ENCODE data around the gene CEP85L.

CEP85L gene

GRCh38 chr6:118530942-118531341 lies 120.4 kb downstream of the CEP85L start:
- no peak for DNase-seq

- no peak for DNase-seq
These were observed 121.6 kb downstream of the CEP85L start for GRCh38 chr6:118529756-118530155.

DNA sequence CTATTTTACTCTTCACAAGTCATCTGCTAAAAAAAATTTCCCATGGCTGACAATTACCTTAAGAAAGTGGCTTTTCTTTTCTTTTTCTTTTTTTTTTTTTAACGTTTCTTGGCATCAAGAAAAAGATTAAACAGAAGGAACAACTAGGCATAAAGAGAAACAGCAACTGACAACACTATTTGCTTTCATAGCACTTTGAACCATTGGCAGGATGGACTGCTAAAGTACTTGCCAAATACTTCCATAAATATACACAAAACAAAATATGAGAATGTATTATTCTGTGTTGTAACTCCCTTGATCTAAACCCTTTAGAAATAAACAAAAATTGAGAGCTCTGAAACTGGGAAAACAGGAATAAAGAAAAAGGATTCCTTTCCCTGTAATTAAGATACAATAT lies 123.3 kb downstream of the CEP85L start:
- DNase-seq: no peak

- DNase-seq: no peak
These were observed 125.2 kb downstream of the CEP85L start for GRCh38 chr6:118525913-118526780.

- no peak for DNase-seq
These were observed 126.7 kb downstream of the CEP85L start for GRCh38 chr6:118524686-118525085.

- no peak for DNase-seq
These were observed 128.2 kb downstream of the CEP85L start for GRCh38 chr6:118523216-118523615.

DNA sequence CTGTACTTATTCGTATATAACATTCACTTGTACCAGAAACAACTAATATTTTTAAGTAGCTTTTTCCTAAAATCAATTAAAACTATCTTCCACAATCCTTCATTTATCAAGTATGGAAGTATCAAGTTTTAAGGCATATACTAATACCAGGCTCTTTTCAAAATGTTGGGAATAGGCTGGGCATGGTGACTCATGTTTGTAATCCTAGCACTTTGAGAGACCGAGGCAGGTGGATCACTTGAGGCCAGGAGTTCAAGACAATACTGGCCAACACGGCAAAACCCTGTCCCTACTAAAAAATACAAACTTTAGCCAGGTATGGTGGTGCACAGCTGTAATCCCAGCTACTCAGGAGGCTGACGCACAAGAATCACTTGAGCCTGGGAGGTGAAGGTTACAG lies 129.0 kb downstream of the CEP85L start:
- DNase-seq: no peak

GRCh38 chr6:118514689-118515088 lies 136.7 kb downstream of the CEP85L start:
- no peak for DNase-seq

- no peak for DNase-seq
These were observed 139.3 kb downstream of the CEP85L start for GRCh38 chr6:118511930-118512715.

- DNase-seq: no peak
These were observed 142.3 kb downstream of the CEP85L start for GRCh38 chr6:118509009-118509617.

DNA sequence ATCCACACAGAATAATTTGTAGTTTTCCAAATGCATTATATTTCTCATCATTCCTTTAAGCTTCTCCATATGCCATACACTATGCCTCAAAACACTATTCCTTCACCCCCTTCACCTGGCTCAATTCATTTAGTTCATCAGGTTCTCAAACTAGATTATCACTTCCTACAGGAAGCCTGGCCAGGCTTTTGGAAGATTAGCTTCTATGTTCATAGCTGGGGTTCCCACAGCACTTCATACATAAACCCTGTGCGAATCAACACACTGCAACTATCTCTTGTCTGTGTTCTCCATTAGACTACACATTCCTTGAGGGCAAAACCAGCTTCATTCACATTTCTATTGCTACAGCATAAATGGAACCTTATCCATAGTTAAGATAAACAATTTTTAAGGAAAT lies 143.8 kb downstream of the CEP85L start:
- no peak for DNase-seq

GRCh38 chr6:118506071-118506638 lies 145.2 kb downstream of the CEP85L start:
- no peak for DNase-seq

DNA sequence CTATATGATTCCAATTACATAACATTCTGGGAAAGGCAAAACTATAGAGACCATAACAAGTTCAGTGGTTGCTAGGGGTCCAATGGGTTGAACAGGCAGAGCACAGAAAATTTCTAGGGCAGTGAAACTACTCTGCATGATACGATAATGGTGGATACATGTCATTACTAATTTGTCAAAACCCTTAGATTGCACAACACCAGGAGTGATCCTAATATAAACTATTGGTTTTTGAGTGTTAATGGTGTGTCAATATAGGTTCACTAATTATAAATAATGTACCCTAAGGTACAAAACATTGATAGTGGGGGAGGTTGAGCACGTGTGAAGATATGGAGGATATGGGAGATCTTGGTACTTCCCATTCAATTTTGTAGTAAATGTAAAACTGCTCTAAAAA lies 145.7 kb downstream of the CEP85L start:
- no peak for DNase-seq

DNA sequence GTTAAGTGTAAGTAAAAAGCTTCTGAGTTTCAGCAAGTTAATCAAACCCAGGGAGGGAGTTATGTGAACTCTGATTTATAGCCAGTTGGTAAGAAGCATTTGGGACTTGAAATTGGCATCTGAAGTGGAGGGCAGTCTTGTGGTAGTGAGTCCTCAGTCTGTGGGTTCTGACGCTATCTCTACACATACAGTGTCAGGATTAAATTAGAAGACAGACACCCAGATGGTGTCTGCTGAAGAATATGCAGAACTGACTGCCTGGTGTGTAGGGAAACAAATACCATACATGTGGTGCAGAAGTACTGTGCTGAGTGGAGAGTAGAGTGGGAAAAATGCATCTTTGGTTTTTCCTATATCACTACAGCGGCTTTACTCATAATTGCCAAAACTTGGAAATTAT lies 146.8 kb downstream of the CEP85L start:
- no peak for DNase-seq

- DNase-seq: no peak
These were observed 149.2 kb downstream of the CEP85L start for GRCh38 chr6:118502169-118502568.

DNA sequence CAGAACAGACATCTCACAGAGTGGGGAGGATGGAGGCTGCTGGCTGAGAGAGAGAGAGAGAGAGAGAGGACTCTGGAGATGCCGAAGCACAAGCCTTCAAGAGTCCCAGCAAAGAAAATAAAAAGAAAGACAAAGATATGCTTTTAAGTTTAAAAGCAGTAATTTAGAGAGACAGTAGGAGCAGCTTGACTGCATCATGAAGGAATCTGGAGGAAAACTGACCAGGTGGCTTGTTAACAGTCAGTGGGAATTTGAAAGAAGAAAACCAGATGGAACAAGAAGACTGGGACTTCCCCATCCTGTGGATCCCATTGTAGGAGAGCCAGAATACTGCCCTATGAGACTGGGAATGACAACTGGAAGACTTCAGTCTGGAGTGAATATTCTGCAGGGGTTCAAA lies 149.6 kb downstream of the CEP85L start:
- no peak for DNase-seq

GRCh38 chr6:118501099-118501498 lies 150.3 kb downstream of the CEP85L start:
- DNase-seq: no peak

- no peak for DNase-seq
These were observed 151.0 kb downstream of the CEP85L start for GRCh38 chr6:118500130-118501015.

DNA sequence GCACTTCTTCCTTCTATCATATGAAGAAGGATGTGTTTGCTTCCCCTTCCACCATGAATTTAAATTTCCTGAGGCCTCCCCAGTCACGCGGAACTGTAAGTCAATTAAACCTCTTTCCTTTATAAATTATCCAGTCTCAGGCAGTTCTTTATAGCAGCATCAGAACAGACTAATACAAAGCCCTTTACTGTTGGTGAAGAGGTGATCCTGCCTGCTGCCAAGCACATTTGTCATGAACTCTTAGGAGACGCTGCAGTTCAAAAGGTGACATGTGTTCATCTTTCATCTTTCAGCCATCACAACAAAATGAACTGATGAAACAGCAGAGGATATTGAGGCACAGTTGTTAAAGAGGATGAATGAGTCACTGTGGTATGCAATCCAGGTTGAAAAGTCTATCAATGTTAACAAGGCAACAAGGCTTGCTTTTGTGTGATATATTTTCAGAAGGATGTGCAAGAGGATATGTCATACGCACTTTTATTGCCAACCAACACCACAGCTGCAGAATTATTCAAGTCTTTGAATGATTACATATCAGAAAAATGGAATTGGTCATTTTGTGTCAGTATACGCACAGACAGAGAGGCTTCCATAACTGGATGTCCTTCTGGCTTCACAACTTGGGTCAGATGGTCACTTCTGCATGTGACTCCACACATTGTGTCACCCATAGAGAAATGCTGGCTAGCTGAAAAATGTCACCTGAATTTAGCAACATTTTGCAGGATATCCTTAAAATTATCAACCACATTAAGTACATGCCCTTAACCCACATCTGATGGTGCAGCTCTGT lies 155.7 kb downstream of the CEP85L start:
- DNase-seq: no peak

- no peak for DNase-seq
These were observed 157.3 kb downstream of the CEP85L start for GRCh38 chr6:118494091-118494490.

DNA sequence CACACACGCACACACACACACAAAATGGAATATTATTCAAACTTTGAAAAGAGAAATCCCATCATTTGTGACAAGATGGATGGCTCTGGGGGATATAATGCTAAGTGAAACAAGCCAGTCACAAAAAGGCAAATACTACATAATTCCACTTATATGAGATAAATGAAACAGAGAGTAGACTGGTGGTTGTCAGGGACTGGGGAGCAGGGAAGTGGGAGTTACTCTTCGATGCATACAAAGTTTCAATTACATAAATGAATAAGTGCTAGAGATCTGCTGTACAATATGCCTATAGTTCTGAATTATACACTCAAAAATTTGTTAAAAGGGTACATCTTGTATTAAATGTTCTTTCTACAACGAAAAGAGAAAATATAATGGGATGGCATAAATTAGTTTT lies 161.4 kb downstream of the CEP85L start:
- DNase-seq: no peak

All from CD4-positive, alpha-beta T cell treated with Interleukin-4 for 4 hours (primary cell).